Erythroblast (primary cell): ENCODE measurements around the gene RAB11FIP3.

ENCODE experiments used
- GATA1 ChIP-seq: IDR thresholded peaks from 2 replicates; pipeline ENCODE4 v1.6.1; 2011; ENCODE audit warnings: low read depth, mild to moderate bottlenecking, control low read depth, low read length, moderate library complexity
- POLR2A ChIP-seq: IDR thresholded peaks from 2 replicates; pipeline ENCODE4 v1.6.1; 2011; ENCODE audit warnings: mild to moderate bottlenecking, low read length

DNA sequence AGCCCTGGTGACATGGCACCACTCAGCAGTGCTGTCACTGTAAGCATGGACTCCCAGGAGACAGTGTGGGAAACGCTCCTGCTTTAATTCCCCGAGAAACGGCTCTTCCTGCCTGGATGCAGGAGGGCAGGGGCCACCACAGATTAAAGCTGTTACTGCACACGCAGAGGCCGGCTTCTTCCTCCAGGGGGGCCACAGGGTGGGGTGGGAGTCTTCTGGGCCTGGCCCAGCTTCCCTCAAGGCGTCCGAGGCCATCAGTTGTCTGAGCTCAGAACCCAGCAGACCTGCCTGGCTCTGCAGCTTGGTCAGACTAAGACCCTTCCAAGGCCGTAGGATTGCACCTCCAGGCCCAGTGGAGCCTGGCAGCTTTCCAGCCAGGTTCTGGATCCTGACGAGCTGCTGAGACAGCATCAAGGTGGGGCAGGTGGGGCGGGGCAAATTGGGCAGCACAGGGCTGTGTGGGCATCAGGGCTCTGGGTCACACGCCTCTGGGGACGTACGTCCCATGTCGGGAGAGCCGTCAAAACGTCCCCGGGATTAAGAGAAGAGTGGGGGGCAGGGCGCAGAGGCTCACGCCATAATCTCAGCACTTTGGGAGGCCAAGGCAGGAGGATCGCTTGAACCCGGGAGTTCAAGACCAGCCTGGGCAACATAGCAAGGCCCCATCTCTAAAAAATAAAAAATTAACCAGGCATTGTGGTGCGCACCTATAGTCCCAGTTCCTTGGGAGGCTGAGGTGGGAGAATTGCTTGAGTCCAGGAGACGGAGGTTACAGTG is 97.1 kb downstream of the RAB11FIP3 start:
- TF ChIP-seq POLR2A (no peak), GATA1 (no peak)
